Body of pancreas (tissue), 4 donors: ENCODE measurements around the gene ELF1.

Experiments used
- POLR2A ChIP-seq, 3 donors: fragments of 450-650 bp; IDR thresholded peaks; one replicate each; pipeline ENCODE4 v1.6.1; 2016; ENCODE audit warnings: antibody characterized with exemption in 3 of 3, mild to moderate bottlenecking in 2 of 3
- TF ChIP-seq, protein P1 (sequence below), 7 experiments: fragments of 450-650 bp in 4 of 7; fragments of 200-600 bp in 3 of 7; sonication (generic) in 3 of 7; IDR thresholded peaks; one replicate each; pipeline ENCODE4 v1.5.1; 2016 to 2019; ENCODE audit warnings: antibody characterized with exemption in 7 of 7

- TF ChIP-seq, protein P1, sequence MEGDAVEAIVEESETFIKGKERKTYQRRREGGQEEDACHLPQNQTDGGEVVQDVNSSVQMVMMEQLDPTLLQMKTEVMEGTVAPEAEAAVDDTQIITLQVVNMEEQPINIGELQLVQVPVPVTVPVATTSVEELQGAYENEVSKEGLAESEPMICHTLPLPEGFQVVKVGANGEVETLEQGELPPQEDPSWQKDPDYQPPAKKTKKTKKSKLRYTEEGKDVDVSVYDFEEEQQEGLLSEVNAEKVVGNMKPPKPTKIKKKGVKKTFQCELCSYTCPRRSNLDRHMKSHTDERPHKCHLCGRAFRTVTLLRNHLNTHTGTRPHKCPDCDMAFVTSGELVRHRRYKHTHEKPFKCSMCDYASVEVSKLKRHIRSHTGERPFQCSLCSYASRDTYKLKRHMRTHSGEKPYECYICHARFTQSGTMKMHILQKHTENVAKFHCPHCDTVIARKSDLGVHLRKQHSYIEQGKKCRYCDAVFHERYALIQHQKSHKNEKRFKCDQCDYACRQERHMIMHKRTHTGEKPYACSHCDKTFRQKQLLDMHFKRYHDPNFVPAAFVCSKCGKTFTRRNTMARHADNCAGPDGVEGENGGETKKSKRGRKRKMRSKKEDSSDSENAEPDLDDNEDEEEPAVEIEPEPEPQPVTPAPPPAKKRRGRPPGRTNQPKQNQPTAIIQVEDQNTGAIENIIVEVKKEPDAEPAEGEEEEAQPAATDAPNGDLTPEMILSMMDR (IDR thresholded peaks at IDR 0.05): peak in 1 of 7 experiments; percentile 17
- TF ChIP-seq POLR2A (IDR thresholded peaks at IDR 0.05): no peak
Measured at GRCh38 chr13:41054919-41055619, 36.0 kb upstream of the ELF1 start.
